ENCODE measurements around the gene YDJC.

- TF ChIP-seq, protein P1, sequence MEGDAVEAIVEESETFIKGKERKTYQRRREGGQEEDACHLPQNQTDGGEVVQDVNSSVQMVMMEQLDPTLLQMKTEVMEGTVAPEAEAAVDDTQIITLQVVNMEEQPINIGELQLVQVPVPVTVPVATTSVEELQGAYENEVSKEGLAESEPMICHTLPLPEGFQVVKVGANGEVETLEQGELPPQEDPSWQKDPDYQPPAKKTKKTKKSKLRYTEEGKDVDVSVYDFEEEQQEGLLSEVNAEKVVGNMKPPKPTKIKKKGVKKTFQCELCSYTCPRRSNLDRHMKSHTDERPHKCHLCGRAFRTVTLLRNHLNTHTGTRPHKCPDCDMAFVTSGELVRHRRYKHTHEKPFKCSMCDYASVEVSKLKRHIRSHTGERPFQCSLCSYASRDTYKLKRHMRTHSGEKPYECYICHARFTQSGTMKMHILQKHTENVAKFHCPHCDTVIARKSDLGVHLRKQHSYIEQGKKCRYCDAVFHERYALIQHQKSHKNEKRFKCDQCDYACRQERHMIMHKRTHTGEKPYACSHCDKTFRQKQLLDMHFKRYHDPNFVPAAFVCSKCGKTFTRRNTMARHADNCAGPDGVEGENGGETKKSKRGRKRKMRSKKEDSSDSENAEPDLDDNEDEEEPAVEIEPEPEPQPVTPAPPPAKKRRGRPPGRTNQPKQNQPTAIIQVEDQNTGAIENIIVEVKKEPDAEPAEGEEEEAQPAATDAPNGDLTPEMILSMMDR (IDR thresholded peaks at IDR 0.05) = no peak
- TF ChIP-seq POLR2A (IDR thresholded peaks at IDR 0.05) = no peak
These were observed 6.7 kb downstream of the YDJC start for GRCh38 chr22:21622919-21623647.
